GM12872 (cell line): ENCODE results near the gene IRAK2.
A peak's percentile ranks its signal among the peaks of the same experiment; 100 is the strongest.

Experiments used
- CTCF ChIP-seq: IDR thresholded peaks from 3 replicates; pipeline ENCODE4 v1.5.1; 2011; ENCODE audit warnings: low read depth, mild to moderate bottlenecking, low read length, moderate library complexity; ENCODE audit not compliant: insufficient read depth

IRAK2 gene

DNA sequence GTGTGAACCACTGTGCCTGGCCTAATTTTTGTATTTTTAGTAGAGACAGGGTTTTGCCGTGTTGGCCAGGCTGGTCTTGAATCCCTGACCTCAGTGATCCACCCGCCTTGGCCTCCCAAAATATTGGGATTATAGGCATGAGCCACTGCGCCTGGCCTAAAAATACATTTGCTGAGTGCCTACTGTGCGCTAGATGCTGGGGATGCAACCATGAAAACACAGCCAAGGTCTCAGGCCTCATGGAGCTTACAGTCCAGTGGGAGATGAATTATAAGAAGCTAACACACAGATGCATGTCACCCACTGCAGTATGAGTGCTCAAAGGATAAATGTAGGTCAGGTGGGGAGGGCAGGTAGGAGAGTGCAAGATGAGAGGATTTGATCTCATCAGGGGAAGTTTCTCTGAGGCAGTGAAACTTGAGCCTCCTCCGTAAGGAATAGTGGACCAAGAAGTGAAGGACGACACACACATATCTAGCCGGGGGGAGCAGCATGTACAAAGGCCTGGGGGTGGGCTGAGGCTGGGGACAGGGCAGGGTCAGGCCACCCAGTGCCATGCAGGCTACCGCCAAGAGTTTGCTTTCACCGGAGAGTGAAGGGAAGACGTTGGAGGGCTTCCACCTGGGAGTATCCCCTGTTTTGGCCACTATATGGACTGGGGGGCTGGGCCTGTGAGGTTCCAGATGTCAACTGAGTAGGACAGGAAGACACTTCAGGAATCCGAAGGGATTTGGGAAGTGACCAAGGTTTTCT, 24.3 kb downstream of the IRAK2 start:
- no peak for TF ChIP-seq CTCF

DNA sequence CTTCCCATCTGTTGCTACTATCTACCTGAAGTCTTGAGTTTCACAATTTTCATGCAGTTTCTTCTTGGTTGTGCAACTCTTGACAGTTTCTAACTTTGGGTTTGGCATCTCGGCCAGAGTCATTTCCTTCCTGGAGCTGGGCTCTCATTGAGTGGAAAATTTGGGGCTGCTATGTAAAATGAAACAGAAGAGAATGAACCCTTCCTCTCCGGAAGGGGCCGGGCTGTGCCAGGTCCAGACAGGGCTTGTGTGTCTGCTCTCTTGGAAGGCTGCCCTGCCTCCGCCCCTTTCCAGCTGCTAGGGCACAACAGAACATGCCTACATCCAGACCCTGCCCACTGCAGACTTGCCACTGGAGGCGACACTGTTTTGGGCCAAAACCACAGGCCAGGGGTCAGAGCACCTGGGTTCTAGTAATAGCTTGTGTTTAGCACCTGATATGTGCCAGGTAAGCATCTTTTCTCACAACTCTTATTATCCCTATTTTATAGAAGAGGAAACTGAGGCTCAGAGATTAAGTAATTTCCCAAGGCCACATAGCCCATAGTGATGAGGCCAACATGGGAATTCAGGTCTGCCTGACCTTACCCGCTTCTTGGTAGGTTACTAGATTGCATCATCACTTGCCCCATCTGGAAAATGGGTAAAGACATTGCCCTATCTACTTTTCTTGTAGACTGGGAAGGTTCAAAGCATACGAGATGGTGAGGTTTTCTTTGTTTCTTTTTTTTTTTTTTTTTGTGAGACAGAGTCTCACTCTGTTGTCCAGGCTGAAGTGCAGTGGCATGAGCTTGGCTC, 25.0 kb downstream of the IRAK2 start:
- 0 out of 3 replicates have a peak, but pooled peaks have one; percentile 1 for TF ChIP-seq CTCF

DNA sequence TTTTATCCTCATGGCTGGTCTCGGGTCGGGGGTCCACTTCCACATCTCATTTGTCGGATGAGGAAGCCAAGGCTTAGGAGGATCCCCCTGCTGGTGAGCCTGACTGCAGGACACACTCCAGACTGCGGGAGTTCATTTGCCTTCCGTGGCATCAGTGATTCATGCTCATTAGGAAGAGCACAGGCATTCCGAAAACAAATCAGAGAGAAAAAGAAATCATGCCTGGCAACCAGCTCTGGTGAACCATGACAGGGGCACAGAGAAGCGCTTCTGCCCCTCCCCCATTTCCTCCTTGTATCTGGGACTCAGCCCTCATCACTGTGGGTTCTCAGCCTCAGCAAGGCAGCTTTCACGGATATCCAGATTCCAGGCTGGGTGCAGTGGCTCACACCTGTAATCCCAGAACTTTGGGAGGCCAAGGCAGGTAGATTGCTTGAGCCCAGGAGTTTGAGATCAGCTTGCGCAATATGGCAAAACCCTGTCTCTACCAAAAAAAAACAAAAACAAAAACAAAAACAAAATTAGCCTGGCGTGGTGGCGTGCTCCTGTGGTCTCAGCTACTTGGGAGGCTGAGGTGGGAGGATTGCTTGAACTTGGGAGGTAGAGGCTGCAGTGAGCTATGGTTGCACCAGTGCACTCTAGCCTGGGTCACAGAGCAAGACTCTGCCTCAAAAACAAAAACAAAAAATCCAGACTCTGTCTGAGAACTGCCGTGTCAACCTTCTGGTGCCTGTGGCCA, 28.4 kb downstream of the IRAK2 start:
- peak; percentile 68 for TF ChIP-seq CTCF

DNA sequence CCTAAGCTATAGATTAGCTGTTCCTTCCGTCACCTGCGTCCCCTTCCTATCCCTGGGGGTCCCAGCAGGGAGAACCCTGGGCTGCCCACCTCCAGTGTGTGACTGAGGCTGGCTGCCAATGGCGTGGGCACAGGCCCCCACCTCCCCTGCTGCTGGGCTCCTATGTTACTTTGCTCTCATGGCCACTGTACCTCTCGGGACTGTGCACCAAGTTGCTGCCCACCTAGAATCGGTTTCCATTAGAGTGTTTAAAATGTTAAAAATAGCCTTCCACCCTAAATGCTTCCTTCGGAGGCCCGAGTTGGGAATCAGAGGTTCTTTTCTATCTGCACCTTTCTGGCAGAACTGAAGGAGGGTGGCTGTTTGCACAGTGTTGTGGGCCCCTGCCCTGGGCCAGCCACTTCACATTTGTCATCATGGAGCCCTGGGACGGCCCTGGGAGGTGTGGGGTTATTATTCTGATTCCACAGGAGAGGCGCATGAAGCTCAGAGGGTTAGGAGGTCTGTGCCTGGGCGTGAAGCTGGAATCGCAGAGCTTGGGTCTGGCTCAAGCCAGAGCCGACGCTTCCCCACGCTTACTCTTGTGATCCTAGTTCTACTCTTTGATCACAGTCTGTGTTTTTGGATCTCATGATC, 29.1 kb downstream of the IRAK2 start:
- no peak for TF ChIP-seq CTCF

GRCh38 chr3:10194328-10195071, 29.8 kb downstream of the IRAK2 start:
- TF ChIP-seq CTCF = no peak

- no peak for TF ChIP-seq CTCF
Observed at GRCh38 chr3:10195366-10196089, 30.8 kb downstream of the IRAK2 start.
